ENCODE data around the gene ZNF268.

The ZNF268 gene

DNA sequence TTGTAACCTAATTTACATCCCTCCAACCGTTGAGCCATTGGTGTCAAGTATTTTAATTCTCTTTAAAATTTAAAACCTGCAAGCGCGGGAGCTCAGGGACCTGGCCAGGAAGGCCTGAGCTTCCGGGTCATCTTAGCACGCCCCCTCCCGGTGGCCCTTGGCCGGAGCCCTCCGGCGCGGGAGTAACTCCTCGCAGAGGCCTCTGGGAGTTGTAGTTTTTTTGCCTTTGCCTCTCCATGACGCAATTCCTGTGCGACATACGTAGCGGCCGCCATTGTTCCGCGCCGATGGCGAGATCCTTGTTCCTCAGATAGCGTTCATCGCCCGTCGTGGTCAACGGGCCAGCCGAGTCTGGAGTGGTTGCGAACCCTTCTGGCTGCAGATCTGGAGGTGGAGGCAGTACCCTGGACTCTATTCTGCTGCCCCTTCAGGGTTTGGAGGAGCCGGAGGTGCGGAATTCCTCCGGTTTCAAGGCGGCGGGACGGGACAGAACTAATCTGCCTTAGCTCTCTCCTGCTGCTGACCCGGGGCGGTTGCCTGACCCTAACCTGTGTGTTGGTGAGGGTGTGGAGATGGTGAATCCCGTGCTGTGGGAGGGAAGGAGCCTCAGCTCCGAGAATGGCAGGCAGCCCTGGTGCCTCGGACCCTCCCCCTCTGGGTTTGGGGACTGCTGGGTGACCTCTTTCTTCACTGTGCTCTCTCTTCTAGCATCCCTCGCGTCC, at the start of gene ZNF268:
TSS of gene ZNF268 (plus strand) at position 258 of the 722 bp plus-strand sequence. CDS start 503 bp downstream, outside the sequence.
- peak; percentile 61 for DNase-seq (ENCODE audit: low read depth)

DNA sequence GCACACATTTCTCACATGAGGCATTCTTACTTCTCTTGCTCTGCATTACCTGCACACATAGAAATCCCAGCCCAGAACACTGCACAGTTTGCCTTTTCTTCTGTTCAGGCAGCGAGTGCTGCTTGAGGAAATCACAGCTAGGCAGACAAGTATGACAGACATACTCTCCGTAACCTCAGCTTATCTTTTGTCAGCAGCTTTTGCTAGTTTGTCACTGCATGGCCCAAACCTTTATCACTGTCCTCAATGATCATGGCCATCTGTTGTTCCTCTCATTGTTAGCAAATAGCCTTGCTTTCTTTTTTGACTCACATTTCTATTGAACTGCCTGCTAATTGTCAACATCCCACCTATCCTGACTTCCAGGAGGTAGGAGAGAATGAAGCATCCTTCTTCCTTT, 45.5 kb upstream of the ZNF268 start:
- no peak for DNase-seq (ENCODE audit: low read depth)

DNA sequence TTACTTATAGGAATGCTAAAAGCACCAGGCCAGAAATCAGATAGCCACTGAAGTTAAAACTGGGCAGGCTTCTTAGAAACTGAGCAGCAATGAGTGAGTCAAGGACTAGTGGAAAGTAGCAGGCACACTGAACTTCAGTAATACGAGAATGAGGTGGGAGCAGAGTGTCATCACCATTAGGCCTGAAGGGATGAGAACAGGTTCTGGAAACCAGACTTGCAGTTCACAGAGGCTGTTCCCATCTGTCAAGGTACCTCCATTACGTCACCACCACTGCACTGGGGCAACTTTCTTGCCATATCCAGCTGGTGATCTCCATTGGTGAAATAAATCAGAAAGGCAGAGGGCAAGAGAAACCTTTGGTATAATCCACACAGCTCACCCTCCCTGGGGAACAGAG, 35.3 kb upstream of the ZNF268 start:
- no peak for DNase-seq (ENCODE audit: low read depth)

DNA sequence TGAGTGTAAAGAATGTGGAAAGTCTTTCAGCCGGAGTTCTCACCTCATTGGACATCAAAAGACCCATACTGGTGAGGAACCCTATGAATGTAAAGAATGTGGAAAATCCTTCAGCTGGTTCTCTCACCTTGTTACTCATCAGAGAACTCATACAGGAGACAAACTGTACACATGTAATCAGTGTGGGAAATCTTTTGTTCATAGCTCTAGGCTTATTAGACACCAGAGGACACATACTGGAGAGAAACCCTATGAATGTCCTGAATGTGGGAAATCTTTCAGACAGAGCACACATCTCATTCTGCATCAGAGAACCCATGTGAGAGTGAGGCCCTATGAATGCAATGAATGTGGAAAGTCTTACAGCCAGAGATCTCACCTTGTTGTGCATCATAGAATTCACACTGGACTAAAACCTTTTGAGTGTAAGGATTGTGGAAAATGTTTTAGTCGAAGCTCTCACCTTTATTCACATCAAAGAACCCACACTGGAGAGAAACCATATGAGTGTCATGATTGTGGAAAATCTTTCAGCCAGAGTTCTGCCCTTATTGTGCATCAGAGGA, 25.1 kb upstream of the ZNF268 start:
- DNase-seq (ENCODE audit: low read depth): no peak

DNA sequence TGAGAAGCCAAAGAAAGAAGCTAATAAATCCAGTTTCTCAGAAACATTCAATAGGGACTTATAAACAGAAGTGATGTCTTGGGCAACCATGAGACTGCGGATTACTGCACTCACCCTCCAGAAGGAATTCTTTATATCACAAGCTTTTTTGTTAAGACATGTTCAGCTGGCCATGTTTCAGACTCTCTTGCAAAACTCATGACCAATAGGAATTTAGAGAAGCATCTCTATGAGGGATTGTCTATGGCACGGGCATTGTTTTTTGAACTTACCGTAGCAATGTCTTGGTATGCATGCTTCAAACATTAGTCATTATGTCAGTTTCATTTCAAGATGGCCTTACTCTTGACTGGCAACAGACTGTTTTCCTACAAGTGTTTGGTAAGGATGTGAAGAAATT, 15.5 kb upstream of the ZNF268 start:
- no peak for DNase-seq (ENCODE audit: low read depth)

DNA sequence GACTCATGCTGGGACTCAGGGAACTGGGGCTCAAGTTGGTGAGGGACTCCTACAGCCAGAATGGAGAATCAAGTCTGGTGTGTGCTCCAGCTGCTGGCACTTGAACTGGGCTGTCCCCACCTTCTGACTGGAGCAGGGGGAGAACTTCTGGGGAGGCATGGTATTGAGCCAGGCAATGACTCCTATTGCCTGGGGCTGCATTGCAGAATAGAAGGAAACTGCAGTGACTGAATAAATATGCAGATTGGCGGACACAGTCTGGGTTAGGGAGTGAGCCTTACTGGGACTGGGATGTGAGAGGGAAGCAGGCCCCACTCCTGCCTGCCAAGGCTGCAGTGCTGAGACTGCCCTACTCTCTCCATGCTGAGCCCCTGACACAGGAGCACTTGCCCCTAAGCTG, 8.8 kb upstream of the ZNF268 start:
- no peak for DNase-seq (ENCODE audit: low read depth)

DNA sequence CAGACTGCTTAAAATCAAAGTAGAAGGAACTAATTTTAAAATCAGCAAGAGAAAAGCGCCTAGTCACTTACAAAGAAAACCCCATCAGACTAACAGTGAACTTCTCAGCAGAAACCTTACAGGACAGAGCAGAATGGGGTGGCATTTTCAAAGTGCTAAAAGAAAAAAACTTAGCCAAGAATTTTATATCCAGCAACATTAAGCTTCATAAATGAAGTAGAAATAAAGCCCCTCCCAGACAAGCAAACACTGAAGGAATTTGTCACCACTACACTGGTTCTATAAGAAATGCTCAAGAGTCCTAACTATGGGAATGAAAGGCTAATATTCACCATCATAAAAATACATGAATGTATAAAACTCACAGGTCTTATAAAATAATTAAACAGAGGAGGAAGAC, 6.4 kb upstream of the ZNF268 start:
- DNase-seq (ENCODE audit: low read depth): no peak

DNA sequence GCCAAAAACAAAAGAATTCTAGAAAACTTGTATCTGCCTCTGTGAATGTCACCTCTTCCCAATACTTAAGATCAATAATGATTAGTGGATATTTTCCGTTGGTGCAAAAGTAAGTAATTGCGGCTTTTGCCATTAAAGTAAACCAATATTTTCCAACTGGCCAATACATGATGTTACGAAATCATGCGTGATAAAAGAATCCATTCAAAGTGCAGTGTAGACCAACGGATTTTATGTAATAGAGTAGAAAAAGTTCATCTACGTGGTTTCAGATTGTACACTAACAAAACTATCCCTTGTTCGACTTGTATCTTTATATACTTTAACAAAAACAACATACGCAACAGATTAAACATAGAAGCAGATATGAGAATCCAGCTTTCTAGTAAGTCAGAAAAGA, 626 bp upstream of the ZNF268 start:
- no peak for DNase-seq (ENCODE audit: low read depth)

DNA sequence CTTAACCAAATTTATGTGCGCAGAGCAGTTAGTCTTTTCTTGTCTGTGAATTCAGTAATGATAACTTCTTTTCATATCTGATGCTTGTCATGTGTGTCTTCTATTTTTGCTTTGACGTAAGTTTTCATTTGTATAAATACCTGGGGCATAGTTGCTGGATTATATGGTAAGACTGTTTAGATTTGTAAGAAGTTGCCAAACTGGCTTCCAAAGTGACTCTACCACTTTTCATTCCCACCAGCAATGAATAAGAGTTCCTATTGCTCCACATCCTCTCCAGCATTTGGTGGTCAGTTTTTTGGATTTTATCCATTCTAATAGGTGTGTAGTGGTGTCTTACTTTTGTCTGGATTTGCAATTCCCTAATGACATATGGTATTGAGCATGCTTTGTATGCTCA, 8.9 kb downstream of the ZNF268 start:
- DNase-seq (ENCODE audit: low read depth): no peak

DNA sequence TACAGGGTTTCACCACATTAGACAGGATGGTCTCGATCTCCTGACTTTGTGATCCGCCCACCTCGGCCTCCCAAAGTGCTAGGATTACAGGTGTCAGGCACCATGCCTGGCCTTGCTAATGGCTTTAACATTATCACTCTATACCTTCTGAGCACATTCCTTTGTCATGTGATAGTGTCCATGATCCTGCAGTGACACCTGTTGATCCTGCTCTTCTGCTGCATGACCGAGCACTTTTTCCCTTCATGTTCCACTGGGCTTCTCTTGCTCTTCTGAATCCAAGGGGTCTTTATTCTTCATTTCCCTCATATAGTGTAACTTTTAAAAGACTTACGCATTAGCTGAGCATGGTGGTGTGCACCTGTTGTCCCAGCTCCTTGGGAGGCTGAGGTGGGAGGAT, 11.6 kb downstream of the ZNF268 start:
- DNase-seq (ENCODE audit: low read depth): no peak

DNA sequence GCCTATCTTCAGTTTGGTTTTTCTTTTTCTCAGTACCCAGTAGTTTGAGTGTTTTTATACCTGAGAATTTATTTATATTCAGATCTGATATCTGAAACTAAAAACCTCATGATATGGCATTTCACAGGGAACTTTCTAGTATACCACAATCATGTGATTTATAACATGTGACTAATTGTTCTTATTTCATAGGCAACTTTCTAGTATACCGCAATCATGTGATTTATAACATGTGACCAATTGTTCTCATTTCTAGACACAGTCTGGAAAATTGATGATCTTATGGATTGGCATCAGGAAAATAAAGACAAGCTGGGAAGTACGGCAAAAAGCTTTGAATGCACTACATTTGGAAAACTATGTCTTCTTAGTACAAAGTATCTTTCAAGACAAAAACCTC, 20.6 kb downstream of the ZNF268 start:
- DNase-seq (ENCODE audit: low read depth): no peak

DNA sequence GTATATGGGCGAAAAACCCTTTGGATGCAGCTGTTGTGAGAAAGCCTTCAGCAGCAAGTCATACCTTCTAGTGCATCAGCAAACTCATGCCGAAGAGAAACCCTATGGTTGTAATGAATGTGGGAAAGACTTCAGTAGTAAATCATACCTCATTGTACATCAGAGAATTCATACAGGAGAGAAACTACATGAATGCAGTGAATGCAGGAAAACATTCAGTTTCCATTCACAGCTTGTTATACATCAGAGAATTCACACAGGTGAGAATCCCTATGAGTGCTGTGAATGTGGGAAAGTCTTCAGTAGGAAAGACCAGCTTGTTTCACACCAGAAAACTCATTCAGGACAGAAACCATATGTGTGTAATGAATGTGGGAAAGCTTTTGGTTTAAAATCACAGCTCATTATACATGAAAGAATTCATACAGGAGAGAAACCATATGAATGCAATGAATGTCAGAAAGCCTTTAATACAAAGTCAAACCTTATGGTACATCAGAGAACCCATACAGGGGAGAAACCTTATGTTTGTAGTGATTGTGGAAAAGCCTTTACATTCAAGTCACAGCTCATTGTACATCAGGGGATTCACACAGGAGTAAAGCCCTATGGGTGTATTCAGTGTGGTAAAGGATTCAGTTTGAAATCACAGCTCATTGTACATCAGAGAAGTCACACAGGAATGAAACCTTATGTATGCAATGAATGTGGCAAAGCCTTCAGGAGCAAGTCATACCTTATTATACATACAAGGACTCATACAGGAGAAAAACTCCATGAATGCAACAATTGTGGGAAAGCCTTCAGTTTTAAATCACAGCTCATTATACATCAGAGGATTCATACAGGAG, 21.4 kb downstream of the ZNF268 start:
- DNase-seq (ENCODE audit: low read depth): no peak

DNA sequence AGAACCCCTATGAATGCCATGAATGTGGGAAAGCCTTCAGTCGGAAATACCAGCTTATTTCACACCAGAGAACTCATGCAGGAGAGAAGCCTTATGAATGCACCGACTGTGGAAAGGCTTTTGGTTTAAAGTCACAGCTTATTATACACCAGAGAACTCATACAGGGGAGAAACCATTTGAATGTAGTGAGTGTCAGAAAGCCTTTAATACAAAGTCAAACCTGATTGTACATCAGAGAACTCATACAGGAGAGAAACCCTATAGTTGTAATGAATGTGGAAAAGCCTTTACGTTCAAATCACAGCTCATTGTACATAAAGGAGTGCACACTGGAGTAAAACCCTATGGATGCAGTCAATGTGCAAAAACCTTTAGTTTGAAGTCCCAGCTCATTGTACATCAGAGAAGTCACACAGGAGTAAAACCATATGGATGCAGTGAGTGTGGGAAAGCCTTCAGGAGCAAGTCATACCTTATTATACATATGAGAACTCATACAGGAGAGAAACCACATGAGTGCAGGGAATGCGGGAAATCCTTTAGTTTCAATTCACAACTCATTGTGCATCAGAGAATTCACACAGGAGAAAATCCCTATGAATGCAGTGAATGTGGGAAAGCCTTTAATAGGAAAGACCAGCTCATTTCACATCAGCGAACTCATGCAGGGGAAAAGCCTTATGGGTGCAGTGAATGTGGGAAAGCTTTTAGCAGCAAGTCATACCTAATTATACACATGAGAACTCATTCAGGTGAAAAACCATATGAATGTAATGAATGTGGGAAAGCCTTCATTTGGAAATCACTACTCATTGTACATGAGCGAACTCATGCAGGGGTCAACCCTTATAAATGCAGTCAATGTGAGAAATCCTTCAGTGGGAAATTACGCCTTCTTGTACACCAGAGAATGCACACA, 22.3 kb downstream of the ZNF268 start:
- no peak for DNase-seq (ENCODE audit: low read depth)

DNA sequence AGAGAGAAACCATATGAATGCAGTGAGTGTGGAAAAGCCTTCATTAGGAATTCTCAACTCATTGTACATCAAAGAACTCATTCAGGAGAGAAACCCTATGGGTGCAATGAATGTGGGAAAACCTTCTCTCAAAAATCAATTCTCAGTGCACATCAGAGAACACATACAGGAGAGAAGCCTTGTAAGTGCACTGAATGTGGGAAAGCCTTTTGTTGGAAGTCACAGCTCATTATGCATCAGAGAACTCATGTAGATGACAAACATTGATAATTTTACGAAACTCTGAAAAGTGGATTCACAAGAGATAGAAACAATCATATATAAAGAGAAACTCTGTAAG, 22.9 kb downstream of the ZNF268 start:
- DNase-seq (ENCODE audit: low read depth): no peak

DNA sequence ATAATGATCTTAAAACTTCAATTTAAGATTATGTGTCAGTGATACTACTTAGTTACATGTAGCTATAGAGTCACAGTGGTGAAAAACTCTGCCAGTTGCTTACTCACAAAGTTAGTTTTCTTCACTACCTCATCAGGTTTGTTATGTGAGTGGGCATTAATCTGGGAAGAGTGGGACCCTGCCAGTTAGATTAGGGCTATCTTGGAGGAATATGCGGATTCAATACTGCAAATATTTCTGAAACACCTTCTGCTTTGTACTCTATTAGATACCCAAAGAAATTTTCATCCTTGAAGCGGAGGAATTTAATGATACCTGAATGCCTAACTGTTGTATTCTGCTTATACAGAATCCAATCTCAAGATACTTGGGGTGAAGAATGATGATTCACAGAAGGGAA, 25.1 kb downstream of the ZNF268 start:
- DNase-seq (ENCODE audit: low read depth): no peak

DNA sequence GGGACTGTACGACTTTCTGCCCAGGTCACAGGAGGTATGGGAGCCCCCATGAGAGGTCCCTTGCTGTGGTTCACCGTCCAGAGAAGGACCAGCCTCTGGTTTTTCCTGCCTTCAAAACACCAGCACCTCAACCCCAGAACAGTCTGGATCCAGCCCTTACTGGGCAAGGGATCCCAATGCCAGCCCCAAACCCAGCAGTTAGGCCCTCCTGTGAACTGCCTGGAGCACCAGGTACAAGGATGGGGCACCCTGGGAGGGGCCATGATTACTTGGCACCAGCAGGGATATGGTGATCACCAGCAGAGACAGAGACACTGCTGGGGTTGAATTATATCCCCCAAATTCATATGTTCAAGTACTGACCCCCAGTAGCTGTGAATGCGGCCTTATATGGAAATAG, 34.4 kb downstream of the ZNF268 start:
- DNase-seq (ENCODE audit: low read depth): no peak

DNA sequence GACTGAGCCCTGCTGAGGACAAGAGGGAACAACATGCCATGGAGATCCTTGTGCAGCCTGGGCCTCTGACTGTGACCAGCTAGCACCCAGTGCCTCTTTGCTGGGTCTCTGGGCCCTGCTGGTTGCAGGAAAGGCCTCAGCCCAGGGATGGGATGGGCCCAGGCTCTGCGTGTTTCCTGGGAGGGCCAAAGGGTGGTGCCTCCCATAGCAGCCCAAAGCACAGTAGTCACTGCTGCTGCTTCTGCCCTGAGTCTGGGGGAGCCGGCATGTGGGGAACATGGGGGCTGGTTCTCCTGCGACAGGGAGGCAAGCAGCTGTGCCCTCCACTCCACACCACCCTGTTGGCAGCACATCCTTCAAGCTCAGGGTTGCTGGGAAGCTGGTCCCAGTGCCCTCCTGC, 35.9 kb downstream of the ZNF268 start:
- no peak for DNase-seq (ENCODE audit: low read depth)

DNA sequence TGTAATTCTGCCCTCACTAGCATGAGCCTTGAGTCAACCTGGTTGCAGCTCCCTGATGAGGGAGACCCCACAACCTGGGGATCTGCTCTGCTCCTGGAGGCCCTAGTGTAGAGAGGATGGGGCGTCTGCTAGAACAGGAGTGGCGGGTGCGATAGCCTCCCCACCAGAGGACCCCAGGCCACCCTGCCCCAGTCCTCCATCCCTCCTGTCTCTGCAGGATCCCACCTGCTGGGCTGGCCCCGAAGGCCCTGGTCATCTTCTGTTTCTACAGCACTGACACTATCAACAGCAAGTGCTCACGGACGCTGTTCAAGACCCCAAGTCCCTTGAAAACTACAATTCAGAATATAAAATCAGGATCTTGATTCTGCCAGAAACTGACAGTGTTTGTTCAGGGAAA, 39.2 kb downstream of the ZNF268 start:
- no peak for DNase-seq (ENCODE audit: low read depth)

DNA sequence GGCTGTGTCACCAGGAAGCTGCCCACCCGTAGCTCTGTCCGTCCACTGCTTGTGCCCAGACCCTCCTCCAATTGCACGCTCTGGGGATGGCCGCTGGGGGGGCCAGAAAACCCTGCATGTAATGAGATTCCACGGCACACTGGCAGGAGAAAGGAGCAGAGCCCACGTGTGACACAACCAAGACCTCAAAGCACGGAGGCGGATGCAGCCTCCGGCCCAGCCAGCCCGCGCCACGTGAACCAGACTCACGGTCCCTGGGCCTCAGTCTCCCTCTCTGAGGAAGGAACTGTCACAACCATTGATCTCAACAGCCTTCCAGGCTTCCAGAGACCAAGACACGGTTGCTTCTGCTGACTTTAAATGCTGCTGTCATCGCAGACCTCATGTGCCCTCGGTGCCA, 39.9 kb downstream of the ZNF268 start:
- no peak for DNase-seq (ENCODE audit: low read depth)

DNA sequence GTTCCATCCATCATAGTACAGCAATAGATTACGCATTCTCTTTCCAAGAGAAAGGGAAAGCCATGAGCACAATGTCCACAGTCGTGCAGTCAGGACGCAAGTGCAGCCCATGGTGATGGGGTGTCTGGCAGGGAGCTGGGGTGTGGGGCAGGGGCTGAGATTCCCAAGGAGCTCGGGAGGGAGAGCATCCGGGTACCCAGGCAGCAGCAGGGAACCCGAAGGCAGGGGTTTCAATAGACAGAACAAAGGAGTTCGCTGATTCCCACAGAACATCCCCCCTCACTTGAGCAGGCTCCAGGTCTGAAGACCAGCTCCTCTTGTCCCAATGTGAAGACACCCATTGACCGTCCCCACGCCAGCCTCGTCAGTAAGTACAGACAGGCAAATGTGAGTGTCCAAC, 40.9 kb downstream of the ZNF268 start:
- DNase-seq (ENCODE audit: low read depth): no peak

DNA sequence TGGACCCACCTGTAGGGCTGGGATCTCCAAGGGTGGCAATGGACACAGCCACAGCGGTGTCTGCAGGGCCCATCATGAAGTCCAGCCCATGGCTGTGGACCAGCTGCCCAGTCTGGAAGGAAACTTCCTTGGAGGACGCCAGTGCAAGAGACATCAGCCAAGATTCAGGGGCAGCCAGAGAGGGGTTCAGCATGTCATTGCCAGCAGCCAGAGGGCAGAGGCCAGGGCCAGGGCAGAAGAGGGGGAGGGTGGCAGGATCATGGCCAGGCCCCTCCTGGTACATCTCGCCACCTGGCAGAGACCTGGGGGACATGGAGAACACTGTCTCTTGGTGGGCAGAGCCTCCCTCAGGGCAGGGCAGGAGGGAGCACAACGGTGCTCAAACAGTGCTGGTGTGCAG, 44.2 kb downstream of the ZNF268 start:
- DNase-seq (ENCODE audit: low read depth): no peak

DNA sequence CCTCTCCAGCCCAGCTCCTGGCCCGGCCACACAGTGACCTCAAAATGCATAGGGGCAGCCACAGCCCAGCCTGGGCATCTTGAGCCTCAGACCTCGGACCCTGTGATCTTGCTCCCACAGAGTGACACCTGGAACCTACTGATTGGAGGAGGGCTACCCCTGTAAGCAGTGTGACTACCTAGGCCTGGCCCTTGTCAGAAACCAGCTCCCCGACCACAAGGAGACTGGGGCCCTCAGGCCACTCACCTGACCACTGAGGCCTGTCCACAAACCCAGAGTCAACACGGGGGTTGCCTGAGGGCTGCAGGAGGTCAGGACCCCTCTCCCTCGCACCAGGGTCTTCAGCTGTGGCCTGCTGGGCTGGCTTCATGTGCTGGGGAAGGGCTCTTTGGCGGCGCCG, 45.4 kb downstream of the ZNF268 start:
- no peak for DNase-seq (ENCODE audit: low read depth)
